A549 (cell line): ENCODE data around the gene SLC7A11. TPM values are rescaled to one million over a fixed set of nuclear protein-coding genes. Genes with fewer than 3 reads are reported as not detected.

Experiments used
- ATAC-seq, 2 experiments: fragments of 200-7000 bp in 1 of 2; fragments of >200 bp in 1 of 2; cut with Nextera tagmentation in 1 of 2; cut with Tn5 transposase in 1 of 2; 3 replicates each; pipeline versions ENCODE4 v1.8.0 to v1.9.1; 2018 to 2020; ENCODE audit warnings: mild to moderate bottlenecking in 1 of 2, moderate library complexity in 1 of 2
- CTCF ChIA-PET: fragments of 300-600 bp; sonication (Branson Sonifier 250); formaldehyde crosslinking; extraction: SDS; loops from one replicate; lab custom pipeline; 2021; ENCODE audit warnings: antibody characterized with exemption, inconsistent platforms; lab: Yijun Ruan, JAX
- POLR2A ChIA-PET: fragments of 350-600 bp; formaldehyde crosslinking; extraction: SDS; loops from one replicate; lab custom pipeline; 2021; ENCODE audit warnings: antibody characterized with exemption, inconsistent platforms; lab: Yijun Ruan, JAX
- DNase-seq, 2 experiments: peaks; one replicate each; pipeline versions ENCODE4 v3.0.0 to v3.0.0-alpha.2; 2011 to 2016; ENCODE audit warnings: low read depth in 1 of 2, low spot score in 1 of 2
- FAIRE-seq: peaks from 2 replicates; lab custom pipeline; 2011; peaks lifted over from hg19 to GRCh38; lab: Jason Lieb, UNC
- H3K27ac ChIP-seq, 2 experiments: fragments of >200 bp; sonication (Bioruptor Twin); formaldehyde crosslinking; 3 replicates each; pipeline ENCODE4 v1.5.1; 2016 to 2017
- H3K4me1 ChIP-seq: fragments of >200 bp; sonication (Bioruptor Twin); formaldehyde crosslinking; 3 replicates; pipeline ENCODE4 v1.6.1; 2016
- H3K4me2 ChIP-seq: fragments of >200 bp; sonication (Bioruptor Twin); formaldehyde crosslinking; 3 replicates; pipeline ENCODE4 v1.6.1; 2016
- H3K4me3 ChIP-seq: fragments of >200 bp; sonication (Bioruptor Twin); formaldehyde crosslinking; 3 replicates; pipeline ENCODE4 v1.5.1; 2016
- H3K9me3 ChIP-seq: fragments of >200 bp; sonication (Bioruptor Twin); formaldehyde crosslinking; 3 replicates; pipeline ENCODE4 v1.6.1; 2016
- CHD2 ChIP-seq: fragments of 150-350 bp; IDR thresholded peaks from 2 replicates; pipeline ENCODE4 v1.6.1; 2014; ENCODE audit warnings: low read length; ENCODE audit not compliant: partially characterized antibody
- EHMT2 ChIP-seq: fragments of 200-600 bp; sonication (generic); IDR thresholded peaks from 2 replicates; pipeline ENCODE4 v1.6.1; 2016; ENCODE audit warnings: antibody characterized with exemption, low read depth, mild to moderate bottlenecking, moderate library complexity
- FOSB ChIP-seq: fragments of 250-450 bp; sonication (Bioruptor Pico); IDR thresholded peaks from 2 replicates; pipeline ENCODE4 v1.5.0; 2020; ENCODE audit warnings: mild to moderate bottlenecking, moderate library complexity
- FOXS1 ChIP-seq: fragments of 250-450 bp; sonication (Bioruptor Pico); IDR thresholded peaks from 2 replicates; pipeline ENCODE4 v1.5.0; 2020; ENCODE audit warnings: mild to moderate bottlenecking, moderate library complexity
- GATA3 ChIP-seq: IDR thresholded peaks from 2 replicates; pipeline ENCODE4 v1.6.1; 2012; ENCODE audit warnings: borderline replicate concordance
- HEYL ChIP-seq: fragments of 250-450 bp; sonication (Bioruptor Pico); IDR thresholded peaks from 2 replicates; pipeline ENCODE4 v1.8.0; 2021; ENCODE audit warnings: mild to moderate bottlenecking, moderate library complexity
- HOXA7 ChIP-seq: fragments of 250-450 bp; sonication (Bioruptor Pico); IDR thresholded peaks from 2 replicates; pipeline ENCODE4 v1.5.0; 2020; ENCODE audit warnings: mild to moderate bottlenecking, moderate library complexity
- JUN ChIP-seq, 2 experiments: fragments of >200 bp; sonication (Bioruptor Twin); formaldehyde crosslinking; IDR thresholded peaks; 2 replicates in 1 of 2; 3 replicates in 1 of 2; pipeline ENCODE4 v1.6.1; 2016 to 2017
- KDM1A ChIP-seq: fragments of 200-600 bp; sonication (generic); IDR thresholded peaks from 2 replicates; pipeline ENCODE4 v1.6.1; 2016; ENCODE audit warnings: low read depth, mild to moderate bottlenecking
- NPAS2 ChIP-seq: fragments of 250-450 bp; sonication (Bioruptor Pico); IDR thresholded peaks from 2 replicates; pipeline ENCODE4 v1.8.0; 2022; ENCODE audit warnings: mild to moderate bottlenecking, moderate library complexity, borderline replicate concordance
- POLR2AphosphoS2 ChIP-seq: conservative IDR thresholded peaks from 2 replicates; pipeline ENCODE4 v1.6.1; 2012; ENCODE audit warnings: low read length, improper control_type of control experiment, inconsistent platforms
- RAD21 ChIP-seq, 2 experiments: fragments of >200 bp in 1 of 2; sonication (Bioruptor Twin) in 1 of 2; formaldehyde crosslinking in 1 of 2; IDR thresholded peaks in 1 of 2; conservative IDR thresholded peaks in 1 of 2; 2 replicates in 1 of 2; 3 replicates in 1 of 2; pipeline ENCODE4 v1.6.1; 2012 to 2018; ENCODE audit warnings: inconsistent platforms in 1 of 2
- RARB ChIP-seq: fragments of 250-450 bp; sonication (Bioruptor Pico); IDR thresholded peaks from 2 replicates; pipeline ENCODE4 v1.8.0; 2021; ENCODE audit warnings: mild to moderate bottlenecking, moderate library complexity
- SMC3 ChIP-seq: fragments of >200 bp; sonication (Bioruptor Twin); formaldehyde crosslinking; IDR thresholded peaks from 3 replicates; pipeline ENCODE4 v1.6.1; 2018; ENCODE audit warnings: inconsistent platforms
- SREBF2 ChIP-seq: fragments of 450-650 bp; IDR thresholded peaks from 2 replicates; pipeline ENCODE4 v1.6.1; 2014; ENCODE audit warnings: mild to moderate bottlenecking, moderate library complexity
- WGBS: methylation state at CpG from one replicate; pipeline ENCODE4 v1.1.6; 2017; ENCODE audit errors: missing lambda C conversion rate; 5-methylcytosine and 5-hydroxymethylcytosine counted together
- polyA plus RNA-seq, 4 experiments: library from polyadenylated mRNA; depleted of rRNA in 3 of 4; stranded (reverse); fragments of >200 nt; fragmentation: RNase III in 1 of 4; extraction: RNeasy Plus Mini Kit Qiagen cat#74134 plus additional on column Dnase treatment in 1 of 4; gene quantifications; 2 replicates in 3 of 4; 3 replicates in 1 of 4; pipeline ENCODE4 v1.2.3, GENCODE V29; 2011 to 2017
- TF ChIP-seq, protein P1 (sequence below): fragments of 150-350 bp; IDR thresholded peaks from 2 replicates; pipeline ENCODE4 v1.6.1; 2014; ENCODE audit warnings: low read depth, mild to moderate bottlenecking, low read length
- TF ChIP-seq, protein P2 (sequence below): IDR thresholded peaks from 2 replicates; pipeline ENCODE4 v1.6.1; 2012
- TF ChIP-seq, protein P3 (sequence below): fragments of 250-450 bp; sonication (Bioruptor Pico); IDR thresholded peaks from 2 replicates; pipeline ENCODE4 v1.5.0; 2021; ENCODE audit warnings: mild to moderate bottlenecking, moderate library complexity, borderline replicate concordance
- TF ChIP-seq, protein P4 (sequence below): IDR thresholded peaks from 2 replicates; pipeline ENCODE4 v1.6.1; 2012; ENCODE audit warnings: low read depth, borderline replicate concordance
- TF ChIP-seq, protein P5 (sequence below): fragments of >200 bp; sonication (Bioruptor Twin); formaldehyde crosslinking; IDR thresholded peaks from 2 replicates; pipeline ENCODE4 v1.6.1; 2016

Gene SLC7A11
- polyA plus RNA-seq, 2 of the 4 experiments (the other 2 are of a cell fraction), result 52.4 to 161 TPM

DNA sequence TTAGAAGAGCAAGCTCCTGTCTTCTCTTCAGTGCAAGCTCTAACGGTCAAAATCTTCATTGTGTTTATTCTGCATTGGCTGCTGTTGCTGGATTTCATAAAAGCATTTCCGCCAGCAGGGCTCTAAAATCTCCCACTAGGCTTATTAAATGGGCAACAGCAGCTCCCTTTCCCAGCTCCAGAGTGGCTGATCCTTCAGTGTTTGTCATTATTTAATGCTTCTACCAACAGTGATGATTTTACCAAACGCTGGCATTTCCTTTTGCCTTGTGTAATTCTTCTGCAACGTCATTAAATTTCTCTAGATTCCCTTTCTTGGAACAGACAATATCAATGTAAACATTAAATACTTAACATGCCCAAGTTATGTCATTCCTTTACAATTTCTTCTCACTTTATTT, 20.1 kb downstream of the SLC7A11 start (continued):
- TF ChIP-seq GATA3 (peak; percentile 81), NPAS2 (no peak), RARB (CRISPR knock-in tag) (0 out of 2 replicates have a peak, but pooled peaks have one; percentile 10), SREBF2 (no peak), JUN (IDR thresholded peaks at IDR 0.05) (peak in 1 of 2 experiments; percentile 73; a peak in 3 of 5 replicates), FOSB (CRISPR knock-in tag) (peak; percentile 71), RAD21 (conservative IDR thresholded peaks at IDR 0.05 in 1 of 2, IDR thresholded peaks at IDR 0.05 in 1 of 2) (no peak), CHD2 (no peak), EHMT2 (no peak)
- TF ChIP-seq, protein P1, sequence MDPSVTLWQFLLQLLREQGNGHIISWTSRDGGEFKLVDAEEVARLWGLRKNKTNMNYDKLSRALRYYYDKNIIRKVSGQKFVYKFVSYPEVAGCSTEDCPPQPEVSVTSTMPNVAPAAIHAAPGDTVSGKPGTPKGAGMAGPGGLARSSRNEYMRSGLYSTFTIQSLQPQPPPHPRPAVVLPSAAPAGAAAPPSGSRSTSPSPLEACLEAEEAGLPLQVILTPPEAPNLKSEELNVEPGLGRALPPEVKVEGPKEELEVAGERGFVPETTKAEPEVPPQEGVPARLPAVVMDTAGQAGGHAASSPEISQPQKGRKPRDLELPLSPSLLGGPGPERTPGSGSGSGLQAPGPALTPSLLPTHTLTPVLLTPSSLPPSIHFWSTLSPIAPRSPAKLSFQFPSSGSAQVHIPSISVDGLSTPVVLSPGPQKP, result no peak
- TF ChIP-seq, protein P2, sequence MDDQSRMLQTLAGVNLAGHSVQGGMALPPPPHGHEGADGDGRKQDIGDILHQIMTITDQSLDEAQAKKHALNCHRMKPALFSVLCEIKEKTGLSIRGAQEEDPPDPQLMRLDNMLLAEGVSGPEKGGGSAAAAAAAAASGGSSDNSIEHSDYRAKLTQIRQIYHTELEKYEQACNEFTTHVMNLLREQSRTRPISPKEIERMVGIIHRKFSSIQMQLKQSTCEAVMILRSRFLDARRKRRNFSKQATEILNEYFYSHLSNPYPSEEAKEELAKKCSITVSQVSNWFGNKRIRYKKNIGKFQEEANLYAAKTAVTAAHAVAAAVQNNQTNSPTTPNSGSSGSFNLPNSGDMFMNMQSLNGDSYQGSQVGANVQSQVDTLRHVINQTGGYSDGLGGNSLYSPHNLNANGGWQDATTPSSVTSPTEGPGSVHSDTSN, result no peak

DNA sequence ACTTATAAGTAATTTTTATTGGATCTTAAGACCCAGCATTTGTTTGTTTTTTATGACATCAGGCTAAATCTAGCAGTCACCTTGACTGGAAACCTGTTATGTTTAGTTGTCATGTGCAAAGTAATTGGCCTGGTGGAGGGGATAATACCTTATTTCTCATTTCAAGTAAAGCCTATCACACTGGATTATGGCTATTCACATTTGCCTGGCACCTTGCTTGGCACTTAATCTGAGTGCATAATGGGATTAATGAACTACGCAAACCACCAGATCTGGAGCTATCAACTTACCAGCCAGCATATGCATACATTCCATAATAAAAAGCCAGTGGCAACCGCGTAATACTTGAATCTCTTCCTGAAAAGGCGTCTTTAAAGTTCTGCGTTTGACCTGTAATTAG, 23.2 kb downstream of the SLC7A11 start:
- no peak for DNase-seq
- 78% methylated on average over 5 of the region's 5 CpGs for WGBS
- POLR2A ChIA-PET, result no interaction called here
- peak overlapping the region; percentile 37 to 43; a peak in 3 of 6 replicates for H3K27ac ChIP-seq
- ATAC-seq, result no peak
- peak overlapping the region; percentile 57 for H3K4me2 ChIP-seq
- no peak overlapping the region for H3K4me3 ChIP-seq
- CTCF ChIA-PET, result no interaction called here
- 0 out of 2 replicates have a peak, but pooled peaks have one; percentile 43 for TF ChIP-seq POLR2AphosphoS2
- no peak for TF ChIP-seq HOXA7
- TF ChIP-seq, protein P3, sequence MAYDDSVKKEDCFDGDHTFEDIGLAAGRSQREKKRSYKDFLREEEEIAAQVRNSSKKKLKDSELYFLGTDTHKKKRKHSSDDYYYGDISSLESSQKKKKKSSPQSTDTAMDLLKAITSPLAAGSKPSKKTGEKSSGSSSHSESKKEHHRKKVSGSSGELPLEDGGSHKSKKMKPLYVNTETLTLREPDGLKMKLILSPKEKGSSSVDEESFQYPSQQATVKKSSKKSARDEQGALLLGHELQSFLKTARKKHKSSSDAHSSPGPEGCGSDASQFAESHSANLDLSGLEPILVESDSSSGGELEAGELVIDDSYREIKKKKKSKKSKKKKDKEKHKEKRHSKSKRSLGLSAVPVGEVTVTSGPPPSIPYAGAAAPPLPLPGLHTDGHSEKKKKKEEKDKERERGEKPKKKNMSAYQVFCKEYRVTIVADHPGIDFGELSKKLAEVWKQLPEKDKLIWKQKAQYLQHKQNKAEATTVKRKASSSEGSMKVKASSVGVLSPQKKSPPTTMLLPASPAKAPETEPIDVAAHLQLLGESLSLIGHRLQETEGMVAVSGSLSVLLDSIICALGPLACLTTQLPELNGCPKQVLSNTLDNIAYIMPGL (CRISPR knock-in tag), result no peak
- no peak for TF ChIP-seq HEYL (CRISPR knock-in tag)
- TF ChIP-seq, protein P4, sequence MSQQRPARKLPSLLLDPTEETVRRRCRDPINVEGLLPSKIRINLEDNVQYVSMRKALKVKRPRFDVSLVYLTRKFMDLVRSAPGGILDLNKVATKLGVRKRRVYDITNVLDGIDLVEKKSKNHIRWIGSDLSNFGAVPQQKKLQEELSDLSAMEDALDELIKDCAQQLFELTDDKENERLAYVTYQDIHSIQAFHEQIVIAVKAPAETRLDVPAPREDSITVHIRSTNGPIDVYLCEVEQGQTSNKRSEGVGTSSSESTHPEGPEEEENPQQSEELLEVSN, result no peak
- no peak for TF ChIP-seq NPAS2
- TF ChIP-seq FOXS1 (CRISPR knock-in tag), result no peak
- TF ChIP-seq, protein P5, sequence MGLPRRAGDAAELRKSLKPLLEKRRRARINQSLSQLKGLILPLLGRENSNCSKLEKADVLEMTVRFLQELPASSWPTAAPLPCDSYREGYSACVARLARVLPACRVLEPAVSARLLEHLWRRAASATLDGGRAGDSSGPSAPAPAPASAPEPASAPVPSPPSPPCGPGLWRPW, result no peak
- no peak for FAIRE-seq
- peaks cover 99% of the 10 kb centered on the region for H3K4me1 ChIP-seq
- H3K9me3 ChIP-seq, result no peaks in the 10 kb centered on the region

DNA sequence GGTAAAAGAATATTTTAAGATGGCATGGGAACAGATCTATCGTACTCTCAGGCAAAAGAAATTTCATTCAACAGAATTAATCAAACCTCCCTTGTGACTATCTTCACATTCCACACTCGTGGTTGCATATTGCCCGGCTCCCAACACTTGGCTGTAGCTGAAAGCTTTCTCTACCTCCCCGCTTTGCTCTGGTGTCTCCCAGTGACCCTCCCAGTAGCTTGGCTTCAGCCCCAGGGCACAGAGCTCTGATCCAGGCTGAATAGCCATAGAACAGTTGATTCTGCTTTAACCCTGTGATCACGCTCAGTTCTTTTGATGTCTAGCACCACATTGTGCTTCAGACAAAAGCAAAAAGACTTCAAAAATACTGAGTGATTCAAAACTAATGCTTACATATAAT, 24.6 kb downstream of the SLC7A11 start:
- peak in 1 of 2 experiments; percentile 6; a peak in 1 of 6 replicates for ATAC-seq
- Histone ChIP-seq H3K4me2 (peak overlapping the region; percentile 57), H3K9me3 (no peaks in the 10 kb centered on the region), H3K4me1 (peaks cover 99% of the 10 kb centered on the region), H3K27ac (peak overlapping the region; percentile 63 to 66; a peak in 5 of 6 replicates), H3K4me3 (no peak overlapping the region)
- DNase-seq, result no peak
- POLR2A ChIA-PET, result no interaction called here
- no peak for FAIRE-seq
- TF ChIP-seq POLR2AphosphoS2 (peak; percentile 74; the same call in 1 of the 2 replicates), SMC3 (no peak), KDM1A (no peak), RARB (CRISPR knock-in tag) (0 out of 2 replicates have a peak, but pooled peaks have one; percentile 30)
- TF ChIP-seq, protein P4, result no peak
- TF ChIP-seq, all 56 proteins: peak for 2
- CTCF ChIA-PET, result no interaction called here
- WGBS, result 78% methylated on average over 5 of the region's 5 CpGs
